Activated T-cell treated with anti-CD3 and anti-CD28 coated beads for 1 hour (primary cell): ENCODE results near the gene RAD51B.
"Not testable (repeated sequence)": the region's sequence is repeated elsewhere in the genome, so short reads cannot be mapped to it uniquely, and the experiment has no call there.

ENCODE experiments used
- DNase-seq: peaks from one replicate; pipeline ENCODE4 v3.0.0-alpha.2; 2020; ENCODE audit warnings: low read depth

The RAD51B gene

GRCh38 chr14:68112442-68112841, 292.9 kb downstream of the RAD51B start:
- DNase-seq: no peak

- DNase-seq: no peak
These were observed 293.9 kb downstream of the RAD51B start for GRCh38 chr14:68113343-68113930.

DNA sequence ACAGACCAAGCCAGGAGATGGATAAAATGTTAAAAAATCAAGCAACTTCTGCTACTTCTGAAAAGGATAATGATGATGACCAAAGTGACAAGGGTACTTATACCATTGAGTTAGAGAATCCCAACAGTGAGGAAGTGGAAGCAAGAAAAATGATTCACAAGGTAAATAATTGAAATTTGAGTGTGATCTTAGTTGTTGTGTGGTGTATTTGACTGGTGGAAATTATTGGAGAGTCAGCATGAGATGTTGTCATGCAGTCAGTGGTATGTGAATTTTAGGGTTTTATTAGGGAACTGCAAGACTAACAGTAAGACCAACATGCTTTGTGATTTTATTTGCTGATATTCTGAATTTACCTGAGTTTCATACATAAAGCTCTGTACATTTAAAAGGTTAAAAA, 296.4 kb downstream of the RAD51B start:
- not testable (repeated sequence) for DNase-seq

DNA sequence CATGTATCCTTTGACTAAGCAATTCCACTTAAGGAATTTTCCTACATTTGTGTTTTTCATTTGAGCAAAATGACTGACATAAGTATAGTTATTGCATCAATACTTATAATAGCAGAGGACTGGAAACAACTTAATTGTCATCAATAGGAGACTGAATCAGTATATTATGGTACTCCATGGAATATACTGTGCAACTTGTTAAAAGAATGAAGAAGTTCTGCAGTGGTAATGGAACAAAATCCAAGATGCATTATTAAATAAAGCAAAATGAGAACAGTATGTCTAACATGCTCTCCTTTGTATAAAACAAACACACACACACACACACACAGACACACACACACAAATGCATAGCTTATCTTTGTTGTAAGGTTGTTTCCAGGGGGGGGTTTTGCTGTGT, 303.1 kb downstream of the RAD51B start:
- no peak for DNase-seq

DNA sequence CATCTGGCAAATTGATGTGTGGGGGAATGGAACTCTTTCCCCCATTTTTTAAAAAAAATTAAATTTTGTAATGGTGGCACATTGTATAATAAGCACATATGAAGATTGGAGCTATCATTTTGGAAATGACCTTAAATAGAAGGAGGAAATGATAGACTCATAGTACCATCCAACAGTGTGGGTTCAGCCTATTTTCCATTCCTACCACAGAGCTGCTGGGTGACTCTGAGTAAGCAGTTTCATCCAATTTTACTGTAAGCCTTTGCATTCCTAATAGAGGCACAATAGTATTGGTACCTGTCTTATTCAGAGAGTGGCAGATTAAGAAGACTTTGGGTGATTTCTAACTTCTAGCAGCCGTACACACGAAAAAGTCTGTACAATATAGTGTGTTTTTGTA, 304.5 kb downstream of the RAD51B start:
- DNase-seq: no peak

GRCh38 chr14:68124979-68125731, 305.6 kb downstream of the RAD51B start:
- no peak for DNase-seq

DNA sequence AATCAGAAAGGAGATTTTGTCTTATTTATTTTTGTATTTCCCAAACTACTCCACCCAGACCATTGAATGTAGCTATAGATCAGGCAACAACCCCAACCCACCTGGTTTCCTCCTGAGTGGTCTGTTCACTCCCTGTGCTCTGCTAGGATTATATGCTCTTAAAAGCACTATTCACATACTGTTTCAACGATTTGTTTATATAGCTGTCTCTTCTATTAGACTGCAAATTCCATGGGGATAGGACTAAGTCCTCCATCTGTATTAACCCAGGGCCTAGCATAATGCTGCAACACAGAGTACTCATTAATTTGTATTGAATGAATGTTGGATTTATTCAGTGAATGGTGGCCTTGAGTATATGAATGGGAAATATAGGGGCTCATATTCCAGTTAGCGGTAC, 307.6 kb downstream of the RAD51B start:
- no peak for DNase-seq

- no peak for DNase-seq
These were observed 312.3 kb downstream of the RAD51B start for GRCh38 chr14:68131907-68132306.

DNA sequence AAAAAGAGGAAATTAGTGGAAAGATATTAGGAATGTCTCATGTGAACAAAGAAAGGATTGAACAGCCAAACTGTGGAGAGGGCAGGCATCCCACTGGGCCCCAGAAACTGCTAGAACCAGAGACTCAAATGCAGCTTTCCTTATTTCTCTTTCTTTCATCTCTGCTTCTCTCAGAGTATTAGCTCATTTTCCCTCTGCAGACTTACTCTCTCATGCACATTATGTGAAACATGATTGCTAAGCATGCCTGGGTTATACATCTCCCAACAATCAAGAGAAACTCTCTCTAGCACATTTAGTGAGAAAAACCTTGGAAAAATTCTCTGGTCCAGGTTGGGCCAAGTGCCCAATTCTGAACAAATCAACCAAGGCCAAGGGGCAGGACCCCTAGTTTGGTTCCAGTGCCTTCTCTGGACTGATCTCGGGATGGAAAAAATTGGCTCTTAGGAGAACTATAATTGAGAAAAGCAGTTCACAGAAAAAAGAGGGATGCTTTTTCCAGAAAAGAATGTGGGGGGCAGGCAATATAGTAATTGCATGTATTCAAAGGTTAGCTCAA, 313.1 kb downstream of the RAD51B start:
- no peak for DNase-seq

- DNase-seq: no peak
These were observed 314.3 kb downstream of the RAD51B start for GRCh38 chr14:68133856-68134255.

DNA sequence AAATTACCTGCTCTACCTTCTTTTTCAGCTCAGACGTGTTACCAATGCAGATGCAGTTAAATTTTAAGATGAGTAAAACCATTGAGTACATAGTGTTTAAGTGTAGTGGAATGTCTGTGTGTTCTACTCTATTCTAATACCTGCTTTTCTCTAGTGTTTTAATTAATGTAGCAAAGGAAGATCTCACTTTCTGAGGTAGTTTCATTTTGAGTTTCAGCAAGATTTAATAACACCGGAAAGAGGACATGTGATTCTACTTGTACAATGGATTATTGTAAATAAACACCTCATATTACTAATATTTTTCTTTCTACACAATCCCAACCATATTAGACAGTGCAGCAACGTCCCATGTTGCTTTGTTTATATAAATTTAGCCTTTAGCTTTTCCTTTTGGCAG, 315.4 kb downstream of the RAD51B start:
- no peak for DNase-seq

DNA sequence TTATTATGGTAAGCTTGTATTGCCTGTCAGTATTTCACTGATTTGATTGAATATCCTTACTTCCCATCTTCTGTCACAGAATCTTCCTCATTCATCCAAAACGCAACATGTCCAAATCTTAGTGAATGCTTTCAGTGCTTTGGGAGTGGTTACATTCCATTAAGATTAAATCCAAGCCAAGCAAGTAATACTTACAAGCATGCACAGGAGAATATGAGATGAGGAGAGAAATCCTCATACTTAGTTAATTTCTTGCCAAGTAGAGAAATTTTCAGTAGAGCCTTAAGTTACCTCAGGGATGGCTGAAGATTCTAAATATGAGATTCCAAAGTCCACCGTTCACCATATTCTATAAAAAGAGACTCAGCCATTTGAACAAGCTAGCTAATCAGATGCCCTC, 316.0 kb downstream of the RAD51B start:
- no peak for DNase-seq

DNA sequence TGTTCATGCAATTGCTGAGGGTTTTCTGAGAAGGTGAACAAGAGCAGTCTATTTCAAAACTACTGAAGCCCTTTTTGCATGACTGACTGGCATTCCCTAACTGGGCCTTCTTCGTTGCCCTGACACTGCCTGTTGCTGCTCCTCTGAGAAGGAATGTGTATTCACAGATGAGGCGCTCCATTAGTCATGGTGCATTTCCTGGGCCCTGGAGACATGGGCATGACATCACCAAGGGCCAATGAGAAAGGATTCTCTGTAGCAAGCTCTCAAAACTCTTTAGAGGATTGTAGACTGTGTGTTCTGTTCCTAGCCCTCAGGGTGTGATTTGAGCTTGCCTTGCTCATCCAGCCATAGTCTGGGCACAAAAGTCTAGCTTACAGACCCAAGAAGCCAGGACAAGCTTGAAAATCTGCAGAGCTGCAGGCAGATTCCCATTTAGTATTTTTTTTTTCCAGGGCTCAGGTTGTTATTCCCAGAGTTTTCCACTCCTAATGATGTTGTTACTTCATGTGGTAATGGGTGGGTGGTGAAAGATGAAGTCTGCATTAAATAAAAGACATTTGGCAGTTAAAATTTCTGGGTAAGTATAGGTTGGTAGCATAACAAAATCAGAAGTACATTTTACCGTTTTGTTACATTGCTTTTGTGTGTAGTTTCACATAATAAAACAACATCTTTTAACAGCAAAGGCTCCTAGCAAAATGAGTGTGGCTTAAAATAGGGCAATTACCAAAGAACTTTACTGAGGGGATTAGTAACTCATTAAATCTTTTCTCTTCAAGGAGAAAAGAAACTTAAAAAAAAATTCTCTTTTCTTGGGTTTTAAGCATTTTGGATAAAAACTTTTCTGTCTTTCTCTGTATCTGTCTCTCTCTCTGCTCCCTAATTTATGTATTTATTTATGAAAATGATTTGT, 318.4 kb downstream of the RAD51B start:
- DNase-seq: no peak

GRCh38 chr14:68139431-68140075, 320.0 kb downstream of the RAD51B start:
- no peak for DNase-seq

DNA sequence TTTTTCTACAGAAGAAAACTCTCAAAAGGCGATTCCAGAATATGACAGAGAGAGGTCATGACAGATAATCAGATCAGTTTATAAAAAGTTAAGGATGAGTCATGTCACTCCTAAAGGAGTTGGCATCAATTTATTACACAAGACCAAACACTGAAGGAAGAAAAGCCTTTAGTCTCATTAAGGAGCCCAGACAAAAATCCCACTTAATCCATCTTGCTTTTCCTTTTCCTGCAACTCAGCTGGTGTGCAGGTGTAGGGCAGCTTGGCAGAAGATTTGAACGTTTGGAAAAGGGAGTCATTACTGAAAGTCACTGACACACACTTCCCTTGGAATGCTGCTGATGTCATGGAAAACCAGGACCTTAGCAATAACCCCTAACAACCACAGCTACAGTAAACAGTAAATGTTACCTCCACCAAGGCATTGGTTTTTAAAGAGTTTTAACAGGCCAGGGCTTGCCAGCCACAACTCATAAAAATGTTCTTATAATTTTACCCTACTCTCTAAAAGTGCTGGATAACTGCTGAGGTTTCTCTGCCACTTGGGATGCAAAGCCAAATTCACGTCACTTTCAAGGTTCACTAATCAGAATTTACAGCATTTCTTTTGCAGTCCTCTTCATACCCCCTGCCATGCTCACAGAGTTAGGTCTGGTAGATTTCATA, 320.6 kb downstream of the RAD51B start:
- no peak for DNase-seq

- no peak for DNase-seq
These were observed 321.2 kb downstream of the RAD51B start for GRCh38 chr14:68140806-68141205.

DNA sequence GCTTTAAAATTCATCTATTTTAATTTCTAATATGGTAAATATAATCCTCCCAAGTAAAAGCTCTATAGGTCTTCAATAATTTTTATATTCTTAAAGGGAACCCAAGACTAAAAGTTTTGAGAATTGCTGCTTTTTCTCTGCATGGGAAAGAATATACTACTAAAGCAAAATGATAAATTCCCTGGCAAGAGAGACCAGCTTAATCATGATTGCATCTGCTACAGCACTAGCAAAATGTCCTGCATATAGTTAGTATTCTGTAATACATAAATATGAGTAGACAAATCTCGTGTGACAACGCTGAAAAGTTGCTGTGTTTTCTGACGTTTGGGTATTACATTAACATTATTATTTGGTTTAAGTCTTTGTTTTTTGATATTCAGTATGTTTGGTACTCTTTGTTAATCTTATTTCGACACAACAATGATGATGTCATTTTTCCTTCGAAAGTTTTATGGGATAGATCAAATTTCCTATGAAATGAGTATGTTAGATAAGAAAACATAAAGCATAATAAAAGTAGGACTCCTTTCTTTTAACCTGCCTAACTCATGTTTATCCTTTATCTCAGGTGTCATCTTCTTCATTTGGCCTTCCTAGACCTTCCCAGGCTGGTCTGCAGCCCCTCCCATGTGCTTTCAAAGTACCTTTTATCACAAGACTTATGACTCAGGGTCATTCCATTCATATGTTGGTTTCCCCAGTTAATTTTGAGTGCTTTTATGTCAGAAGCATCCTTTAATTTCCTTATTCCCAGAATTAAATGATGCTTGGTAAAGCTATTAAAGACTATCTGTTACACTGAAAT, 321.9 kb downstream of the RAD51B start:
- no peak for DNase-seq

- no peak for DNase-seq
These were observed 323.8 kb downstream of the RAD51B start for GRCh38 chr14:68143341-68143841.

GRCh38 chr14:68144051-68144681, 324.6 kb downstream of the RAD51B start:
- DNase-seq: no peak

DNA sequence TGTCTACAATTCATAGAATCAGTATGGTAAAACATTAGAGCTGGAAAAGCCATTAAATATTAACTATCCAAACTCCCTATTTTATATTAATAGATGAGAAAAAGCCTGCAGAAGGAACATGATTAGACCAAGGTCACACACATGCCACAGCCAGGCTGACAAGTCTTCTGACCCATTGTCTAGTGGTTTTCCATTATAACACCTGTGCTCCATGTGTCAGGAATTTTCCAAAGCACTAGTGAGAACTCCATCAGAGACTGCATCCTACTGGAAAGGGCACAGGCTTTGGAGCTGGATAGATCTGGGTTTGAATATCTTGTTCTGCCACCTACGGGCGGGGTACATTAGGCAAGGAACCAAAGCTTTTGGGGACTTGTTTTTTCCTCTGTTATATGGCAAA, 325.5 kb downstream of the RAD51B start:
- DNase-seq: no peak
